ENCODE data around the gene LCE7A. TPM values are rescaled to one million over a fixed set of nuclear protein-coding genes. Genes with fewer than 3 reads are reported as not detected.

Gene LCE7A
- total RNA-seq, 1 donor from 2014 or later, result not detected

Other genes with a start within 250 kb of the LCE7A start
- not detected in 2 replicates for gene LCE3B, start 246.2 kb upstream of the LCE7A start, total RNA-seq (ENCODE audit: low replicate concordance)
- not detected in 2 replicates for gene LCE3A, start 236.9 kb upstream of the LCE7A start, total RNA-seq (ENCODE audit: low replicate concordance)
- not detected in 2 replicates for gene LCE2D, start 196.6 kb upstream of the LCE7A start, total RNA-seq (ENCODE audit: low replicate concordance)
- not detected in 2 replicates for gene LCE2C, start 184.7 kb upstream of the LCE7A start, total RNA-seq (ENCODE audit: low replicate concordance)
- gene LCE2B, start 173.9 kb upstream of the LCE7A start, total RNA-seq (ENCODE audit: low replicate concordance), result not detected in 2 replicates
- not detected in 2 replicates for gene LCE2A, start 161.7 kb upstream of the LCE7A start, total RNA-seq (ENCODE audit: low replicate concordance)
- gene LCE4A, start 151.8 kb upstream of the LCE7A start, total RNA-seq (ENCODE audit: low replicate concordance), result not detected in 2 replicates
- not detected in 2 replicates for gene KPRP, start 102.0 kb upstream of the LCE7A start, total RNA-seq (ENCODE audit: low replicate concordance)
- not detected in 2 replicates for gene LCE1F, start 84.9 kb upstream of the LCE7A start, total RNA-seq (ENCODE audit: low replicate concordance)
- gene LCE1E, start 73.7 kb upstream of the LCE7A start, total RNA-seq (ENCODE audit: low replicate concordance), result not detected in 2 replicates
- gene LCE1D, start 63.3 kb upstream of the LCE7A start, total RNA-seq (ENCODE audit: low replicate concordance), result not detected in 2 replicates
- gene LCE1C, start 53.3 kb upstream of the LCE7A start, total RNA-seq (ENCODE audit: low replicate concordance), result not detected in 2 replicates
- not detected in 2 replicates for gene LCE1B, start 48.0 kb upstream of the LCE7A start, total RNA-seq (ENCODE audit: low replicate concordance)
- not detected in 2 replicates for gene LCE1A, start 32.5 kb upstream of the LCE7A start, total RNA-seq (ENCODE audit: low replicate concordance)
- gene LCE6A, start 17.1 kb upstream of the LCE7A start, total RNA-seq (ENCODE audit: low replicate concordance), result not detected in 2 replicates
- not detected in 2 replicates for gene SMCP, start 18.3 kb downstream of the LCE7A start, total RNA-seq (ENCODE audit: low replicate concordance)
- gene IVL, start 48.5 kb downstream of the LCE7A start, total RNA-seq (ENCODE audit: low replicate concordance), result 10.9 and 19.3 TPM in 2 replicates
- gene SPRR5, start 87.2 kb downstream of the LCE7A start, total RNA-seq (ENCODE audit: low replicate concordance), result not detected in 2 replicates
- not detected in 2 replicates for gene SPRR4, start 110.7 kb downstream of the LCE7A start, total RNA-seq (ENCODE audit: low replicate concordance)
- gene SPRR1A, start 124.1 kb downstream of the LCE7A start, total RNA-seq (ENCODE audit: low replicate concordance), result 22.2 and 36.3 TPM in 2 replicates
- 155 and 164 TPM in 2 replicates for gene SPRR3, start 141.8 kb downstream of the LCE7A start, total RNA-seq (ENCODE audit: low replicate concordance)
- gene SPRR1B, start 171.2 kb downstream of the LCE7A start, total RNA-seq (ENCODE audit: low replicate concordance), result 93.7 and 274 TPM in 2 replicates
- 1.6 TPM in 1 of 2 replicates, not detected in the other for gene SPRR2D, start 181.1 kb downstream of the LCE7A start, total RNA-seq (ENCODE audit: low replicate concordance)
- gene SPRR2A, start 197.5 kb downstream of the LCE7A start, total RNA-seq (ENCODE audit: low replicate concordance), result 0.75 and 2.3 TPM in 2 replicates
- not detected in 2 replicates for gene SPRR2B, start 211.6 kb downstream of the LCE7A start, total RNA-seq (ENCODE audit: low replicate concordance)
- not detected in 2 replicates for gene SPRR2E, start 234.5 kb downstream of the LCE7A start, total RNA-seq (ENCODE audit: low replicate concordance)